KMS-11 (cell line): ENCODE data around the gene RIMKLA.

Experiments
- H2AFZ ChIP-seq: fragments of 200-600 bp; sonication (generic); 2 replicates; pipeline ENCODE4 v1.6.1; 2016; ENCODE audit warnings: antibody characterized with exemption, mixed run types, low read depth
- H3K27ac ChIP-seq: fragments of 200-600 bp; sonication (generic); 2 replicates; pipeline ENCODE4 v1.6.1; 2016; ENCODE audit warnings: mild to moderate bottlenecking, mixed run types
- H3K27me3 ChIP-seq: fragments of 200-600 bp; sonication (generic); 2 replicates; pipeline ENCODE4 v1.6.1; 2017; ENCODE audit warnings: mild to moderate bottlenecking, low read depth, mixed run types, moderate library complexity; ENCODE audit not compliant: insufficient read depth
- H3K36me3 ChIP-seq: fragments of 200-600 bp; sonication (generic); 2 replicates; pipeline ENCODE4 v1.6.1; 2017; ENCODE audit warnings: mild to moderate bottlenecking, mixed run types; ENCODE audit not compliant: insufficient read depth
- H3K4me1 ChIP-seq: fragments of 200-600 bp; sonication (generic); 2 replicates; pipeline ENCODE4 v1.6.1; 2016; ENCODE audit warnings: mild to moderate bottlenecking, low read depth, mixed run types; ENCODE audit not compliant: poor library complexity, severe bottlenecking
- H3K4me2 ChIP-seq: fragments of 200-600 bp; sonication (generic); 2 replicates; pipeline ENCODE4 v1.7.0; 2016; ENCODE audit warnings: mild to moderate bottlenecking, mixed run types
- H3K4me3 ChIP-seq: fragments of 200-600 bp; sonication (generic); IDR thresholded peaks from 2 replicates; pipeline ENCODE4 v1.6.1; 2017; ENCODE audit warnings: low read depth, low read length, mixed read lengths; ENCODE audit not compliant: insufficient read depth
- H3K79me2 ChIP-seq: fragments of 200-600 bp; sonication (generic); 2 replicates; pipeline ENCODE4 v1.6.1; 2016; ENCODE audit warnings: low read depth, mixed run types; ENCODE audit not compliant: insufficient read depth
- H3K9ac ChIP-seq: fragments of 200-600 bp; sonication (generic); 2 replicates; pipeline ENCODE4 v1.6.1; 2016; ENCODE audit warnings: mild to moderate bottlenecking, mixed run types
- H4K20me1 ChIP-seq: fragments of 200-600 bp; sonication (generic); 2 replicates; pipeline ENCODE4 v1.6.1; 2016; ENCODE audit warnings: mild to moderate bottlenecking, mixed run types; ENCODE audit not compliant: insufficient read depth
- CTCF ChIP-seq: fragments of 200-600 bp; sonication (generic); conservative IDR thresholded peaks from 2 replicates; pipeline ENCODE4 v1.6.1; 2017; ENCODE audit warnings: low read depth, mild to moderate bottlenecking, antibody characterized with exemption, low read length, moderate library complexity, mixed read lengths

Gene RIMKLA

GRCh38 chr1:42340901-42341300 lies 39.7 kb upstream of the RIMKLA start:
- Histone ChIP-seq H3K27ac (no peak overlapping the region), H3K4me3 (no peak overlapping the region), H2AFZ (no peak overlapping the region), H3K79me2 (no peaks in the 10 kb centered on the region), H3K4me1 (peaks cover 4% of the 10 kb centered on the region), H4K20me1 (no peaks in the 10 kb centered on the region), H3K27me3 (no peaks in the 10 kb centered on the region), H3K36me3 (no peaks in the 10 kb centered on the region), H3K9ac (no peak overlapping the region), H3K4me2 (no peak overlapping the region)
- TF ChIP-seq CTCF: no peak

GRCh38 chr1:42343049-42343448 lies 37.5 kb upstream of the RIMKLA start:
- no peaks in the 10 kb centered on the region for H4K20me1 ChIP-seq
- no peaks in the 10 kb centered on the region for H3K27me3 ChIP-seq
- no peaks in the 10 kb centered on the region for H3K4me1 ChIP-seq
- no peak for TF ChIP-seq CTCF
- no peak overlapping the region for H3K27ac ChIP-seq
- H3K4me2 ChIP-seq: no peak overlapping the region
- no peak overlapping the region for H2AFZ ChIP-seq
- H3K36me3 ChIP-seq: no peaks in the 10 kb centered on the region
- H3K9ac ChIP-seq: no peak overlapping the region
- H3K4me3 ChIP-seq: no peak overlapping the region
- H3K79me2 ChIP-seq: no peaks in the 10 kb centered on the region

- Histone ChIP-seq H3K27me3 (no peaks in the 10 kb centered on the region), H2AFZ (no peak overlapping the region), H3K27ac (no peak overlapping the region), H3K36me3 (no peaks in the 10 kb centered on the region), H3K4me2 (no peak overlapping the region), H3K79me2 (no peaks in the 10 kb centered on the region), H3K4me3 (no peak overlapping the region), H4K20me1 (no peaks in the 10 kb centered on the region), H3K4me1 (no peaks in the 10 kb centered on the region), H3K9ac (no peak overlapping the region)
- no peak for TF ChIP-seq CTCF
These were observed 32.1 kb upstream of the RIMKLA start for GRCh38 chr1:42348498-42348897.

- Histone ChIP-seq H4K20me1 (no peaks in the 10 kb centered on the region), H3K27ac (no peak overlapping the region), H2AFZ (no peak overlapping the region), H3K27me3 (no peaks in the 10 kb centered on the region), H3K4me1 (no peaks in the 10 kb centered on the region), H3K36me3 (no peaks in the 10 kb centered on the region), H3K4me3 (no peak overlapping the region), H3K9ac (no peak overlapping the region), H3K79me2 (no peaks in the 10 kb centered on the region), H3K4me2 (no peak overlapping the region)
- TF ChIP-seq CTCF: no peak
These were observed 30.5 kb upstream of the RIMKLA start for GRCh38 chr1:42350086-42350485.

- Histone ChIP-seq H3K27ac (no peak overlapping the region), H4K20me1 (no peaks in the 10 kb centered on the region), H3K4me1 (no peaks in the 10 kb centered on the region), H3K36me3 (no peaks in the 10 kb centered on the region), H3K4me2 (no peak overlapping the region), H3K27me3 (no peaks in the 10 kb centered on the region), H3K4me3 (no peak overlapping the region), H3K79me2 (no peaks in the 10 kb centered on the region), H3K9ac (no peak overlapping the region), H2AFZ (no peak overlapping the region)
- no peak for TF ChIP-seq CTCF
These were observed 21.8 kb upstream of the RIMKLA start for GRCh38 chr1:42358791-42359190.
